HG03571 (cell line): ENCODE data around the gene DGUOK.

Experiments
- ATAC-seq: cut with Tn5 transposase; IDR thresholded peaks from one replicate; pipeline ENCODE4 v1.9.1; 2021; ENCODE audit not compliant: unreplicated experiment

The DGUOK gene

DNA sequence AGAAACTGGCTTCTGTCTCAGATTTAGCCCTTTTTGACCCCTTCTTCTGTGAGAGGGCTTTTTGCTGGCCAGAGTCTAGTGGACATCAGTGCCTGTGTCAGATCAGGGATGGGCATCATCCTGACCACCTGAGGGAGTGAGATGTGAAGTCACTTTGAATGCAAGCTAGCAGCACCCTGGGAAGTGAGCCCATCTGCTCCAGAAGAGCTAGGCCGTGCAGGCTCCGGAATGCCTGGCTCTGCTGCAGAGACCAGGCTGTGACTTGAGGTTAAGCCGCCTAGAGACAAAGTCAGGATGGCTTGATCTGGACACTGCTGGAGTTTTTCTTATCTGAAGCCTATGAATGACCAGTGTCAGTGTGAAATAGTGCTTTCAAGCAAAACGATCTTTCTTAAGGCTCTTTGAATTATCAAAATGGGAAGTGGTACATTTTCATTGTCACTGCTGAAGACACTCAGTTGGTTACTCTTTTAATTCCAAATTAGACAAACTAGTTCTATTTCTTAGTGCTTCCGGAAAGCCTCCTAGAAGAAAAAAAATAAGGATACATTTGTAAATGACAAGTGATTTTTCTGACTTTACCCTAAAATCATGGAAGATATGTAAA, 20.8 kb downstream of the DGUOK start:
- no peak for ATAC-seq

- ATAC-seq, result no peak
These were observed 23.1 kb downstream of the DGUOK start for GRCh38 chr2:73949802-73950201.

DNA sequence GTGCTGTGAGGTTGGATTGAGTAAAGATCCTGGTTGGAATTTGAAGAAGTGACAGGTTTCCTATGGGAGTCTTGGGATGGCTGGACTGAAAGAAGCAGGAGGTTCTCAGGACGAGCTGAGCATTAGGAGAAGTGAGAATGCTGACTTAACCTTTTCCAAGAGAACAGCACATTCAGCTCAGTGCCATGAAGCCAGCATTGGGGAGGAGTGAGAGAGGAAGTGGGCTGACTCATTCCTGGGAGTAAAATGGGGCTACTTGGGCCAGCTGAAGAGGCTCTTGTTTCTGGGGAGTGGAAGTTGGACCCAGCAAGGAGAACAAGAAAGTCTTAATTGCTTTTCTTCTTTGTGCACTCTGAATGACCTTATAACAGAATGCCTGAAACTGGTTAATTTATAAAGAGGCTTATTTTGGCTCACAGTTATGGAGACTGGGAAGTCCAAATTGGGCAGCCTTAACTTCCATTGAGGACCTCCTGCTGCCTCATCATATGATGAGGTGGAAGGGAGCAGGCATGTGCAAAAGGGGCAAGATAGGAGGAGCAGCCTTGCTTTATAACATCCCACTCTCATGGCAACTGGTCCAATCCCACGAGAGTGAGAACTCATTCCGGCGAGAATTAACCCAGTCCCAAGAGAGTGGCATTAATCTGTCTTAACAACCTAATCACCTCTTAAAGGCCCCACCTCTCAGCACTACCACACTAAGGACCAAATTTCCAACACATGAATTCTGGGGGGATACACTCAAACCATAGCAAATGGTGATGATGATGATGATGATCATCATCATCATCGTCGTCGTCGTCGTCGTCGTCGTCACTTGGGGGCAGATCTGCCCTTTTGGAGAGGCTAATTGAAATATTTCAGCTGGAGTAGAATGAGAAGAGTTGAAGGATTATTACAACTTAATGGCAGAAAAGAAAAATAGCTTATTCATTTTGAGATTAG, 26.1 kb downstream of the DGUOK start:
- ATAC-seq, result no peak

- no peak for ATAC-seq
These were observed 29.7 kb downstream of the DGUOK start for GRCh38 chr2:73956218-73956865.

GRCh38 chr2:73961274-73961673, 34.6 kb downstream of the DGUOK start:
- no peak for ATAC-seq

DNA sequence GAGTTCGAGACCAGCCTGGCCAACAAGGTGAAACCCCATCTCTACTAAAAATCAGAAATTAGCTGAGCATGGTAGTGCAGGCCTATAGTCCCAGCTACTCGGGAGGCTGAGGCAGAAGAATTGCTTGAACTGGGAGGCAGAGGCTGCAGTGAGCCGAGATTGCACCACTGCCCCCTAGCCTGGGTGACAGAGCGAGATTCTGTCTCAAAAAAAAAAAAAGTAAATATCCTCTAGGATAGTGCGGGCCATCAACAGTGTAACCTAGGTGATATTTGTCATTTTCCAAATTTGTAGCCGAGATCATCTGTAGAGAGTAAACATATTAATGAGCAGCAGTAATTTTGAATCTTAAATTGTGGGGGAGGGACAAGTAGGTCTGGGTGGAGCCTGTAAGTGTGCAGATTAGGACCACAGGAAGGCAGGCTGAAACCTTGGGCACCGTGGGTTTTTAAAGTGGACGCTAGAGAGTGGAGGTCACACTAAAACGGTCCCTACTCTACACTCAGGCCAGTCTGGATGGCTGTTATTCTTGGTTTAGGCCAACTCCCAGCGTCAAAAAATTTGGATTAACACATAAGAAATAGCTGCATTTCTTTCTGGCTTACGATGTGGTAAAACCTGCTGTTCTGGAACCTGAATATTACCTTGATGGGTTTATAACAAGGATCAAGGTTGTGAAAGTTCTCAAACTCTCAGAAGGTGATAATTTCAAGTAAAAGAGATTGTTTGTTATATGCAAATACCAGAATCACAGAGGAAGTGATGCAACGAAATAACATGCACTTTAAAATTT, 35.3 kb downstream of the DGUOK start:
- no peak for ATAC-seq

- no peak for ATAC-seq
These were observed 36.1 kb downstream of the DGUOK start for GRCh38 chr2:73962798-73963197.

- ATAC-seq, result no peak
These were observed 36.9 kb downstream of the DGUOK start for GRCh38 chr2:73963385-73964120.

DNA sequence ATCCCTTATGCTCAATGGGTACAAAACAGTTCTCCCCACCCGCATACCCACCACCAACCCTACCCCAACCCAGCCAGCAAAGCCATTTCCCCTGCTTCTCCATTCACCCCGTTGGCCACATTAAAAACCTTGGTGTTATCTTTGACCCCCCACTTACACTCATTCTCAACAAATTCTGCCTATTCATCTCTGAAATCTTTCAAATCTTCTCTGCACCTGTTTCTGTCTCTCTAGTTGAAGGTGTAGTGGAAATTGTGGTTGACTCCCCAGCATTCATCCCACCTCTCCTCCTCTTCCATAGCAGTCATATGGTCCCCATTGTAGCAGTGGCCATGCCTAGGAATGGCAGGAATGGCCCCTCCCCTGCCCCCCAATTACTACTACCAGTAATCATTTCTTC, 37.5 kb downstream of the DGUOK start:
- ATAC-seq, result no peak

GRCh38 chr2:73965053-73965452, 38.4 kb downstream of the DGUOK start:
- no peak for ATAC-seq

DNA sequence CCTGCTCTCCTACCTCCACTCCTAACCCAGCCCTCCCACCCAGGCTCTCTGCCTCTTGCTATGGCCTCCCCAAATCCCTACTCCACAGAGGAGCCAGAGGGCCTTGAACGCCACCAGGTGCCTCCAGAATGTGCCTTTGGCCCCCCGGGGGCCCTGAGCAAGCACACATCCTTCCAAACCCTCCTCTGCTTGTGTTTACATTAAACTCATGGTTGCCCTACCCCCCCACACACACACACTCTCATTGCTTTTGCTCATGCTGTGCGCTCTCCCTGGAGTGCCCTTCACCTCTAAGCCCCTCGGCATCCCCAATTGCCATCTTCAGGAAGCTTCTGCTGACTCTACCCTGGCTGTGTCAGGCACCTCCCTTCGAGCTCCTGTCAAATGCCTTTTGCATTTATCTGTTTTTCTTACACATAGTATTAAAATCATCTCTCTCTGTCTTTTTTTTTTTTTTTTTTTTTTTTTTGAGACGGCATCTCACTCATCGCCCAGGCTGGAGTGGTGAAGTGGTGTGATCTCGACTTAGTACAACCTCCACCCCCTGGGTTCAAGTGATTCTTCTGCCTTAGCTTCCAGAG, 41.8 kb downstream of the DGUOK start:
- no peak for ATAC-seq

- no peak for ATAC-seq
These were observed 42.7 kb downstream of the DGUOK start for GRCh38 chr2:73969356-73969755.

GRCh38 chr2:73970141-73970803, 43.6 kb downstream of the DGUOK start:
- no peak for ATAC-seq

DNA sequence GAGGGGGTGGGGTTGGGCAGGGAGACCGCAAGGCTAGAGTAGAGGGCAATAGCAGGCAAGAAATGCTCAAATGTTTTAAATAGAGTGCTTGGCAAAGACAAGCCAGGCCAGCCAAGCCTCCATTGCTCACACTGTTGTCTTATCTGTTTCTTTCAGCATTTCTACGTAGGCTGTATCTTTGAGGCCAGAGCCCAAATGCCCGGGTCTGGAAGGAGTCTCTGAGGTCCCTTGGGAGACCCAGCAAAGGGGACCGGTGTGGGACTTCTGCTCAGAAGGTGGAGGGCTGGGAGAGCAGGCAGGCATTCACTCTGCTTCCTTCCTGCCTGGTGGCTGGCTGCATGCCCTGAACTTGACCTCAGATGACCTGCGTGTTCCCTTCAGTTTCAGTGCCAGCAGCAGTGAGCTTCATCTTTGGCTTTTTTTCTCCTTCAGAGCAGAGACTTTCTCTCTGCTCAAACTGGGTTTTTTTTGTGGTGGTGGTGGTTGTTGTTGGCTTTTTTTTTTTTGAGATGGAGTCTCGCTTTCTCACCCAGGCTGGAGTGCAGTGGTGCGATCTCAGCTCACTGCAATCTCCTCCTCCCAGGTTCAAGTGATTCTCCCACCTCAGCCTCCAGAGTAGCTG, 44.3 kb downstream of the DGUOK start:
- ATAC-seq, result peak; percentile 80

DNA sequence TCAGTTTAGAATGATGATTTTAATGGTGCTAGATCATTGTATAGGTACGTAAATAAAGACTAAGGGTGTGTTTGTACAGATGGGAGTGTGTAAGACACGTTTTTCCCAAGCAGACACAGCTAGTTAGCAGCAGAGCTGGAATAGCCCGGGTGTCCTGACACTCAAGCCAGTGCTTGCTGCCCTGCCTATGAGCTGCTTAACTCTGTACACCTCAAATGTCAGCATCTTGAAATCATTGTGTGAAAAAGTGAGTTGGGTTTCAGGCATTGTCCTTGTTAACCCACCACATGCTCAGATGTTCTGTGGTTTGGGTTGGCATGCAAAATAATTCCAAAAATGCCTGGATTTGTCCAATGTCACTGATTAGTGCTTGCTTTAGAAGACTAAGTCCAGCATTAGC, 45.0 kb downstream of the DGUOK start:
- ATAC-seq, result no peak

DNA sequence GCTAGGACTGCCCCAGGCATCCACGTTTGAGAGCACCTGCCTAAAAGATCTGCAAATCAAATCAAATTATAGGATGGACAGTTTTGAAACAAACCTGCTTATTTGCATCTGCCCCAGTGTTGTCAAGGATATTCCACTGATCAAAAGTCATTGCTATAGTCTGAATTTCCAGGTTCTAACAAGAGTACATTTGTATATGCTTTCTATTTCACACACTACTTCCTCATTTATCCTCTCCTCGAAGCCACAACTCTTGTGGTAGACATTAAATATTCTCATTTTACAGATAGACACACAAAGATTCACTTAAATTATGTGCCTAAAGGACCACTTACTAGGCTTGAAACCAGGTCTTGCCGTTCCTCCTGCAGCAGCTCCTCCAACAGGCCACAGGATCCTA, 46.2 kb downstream of the DGUOK start:
- no peak for ATAC-seq

- no peak for ATAC-seq
These were observed 49.1 kb downstream of the DGUOK start for GRCh38 chr2:73975731-73976130.

DNA sequence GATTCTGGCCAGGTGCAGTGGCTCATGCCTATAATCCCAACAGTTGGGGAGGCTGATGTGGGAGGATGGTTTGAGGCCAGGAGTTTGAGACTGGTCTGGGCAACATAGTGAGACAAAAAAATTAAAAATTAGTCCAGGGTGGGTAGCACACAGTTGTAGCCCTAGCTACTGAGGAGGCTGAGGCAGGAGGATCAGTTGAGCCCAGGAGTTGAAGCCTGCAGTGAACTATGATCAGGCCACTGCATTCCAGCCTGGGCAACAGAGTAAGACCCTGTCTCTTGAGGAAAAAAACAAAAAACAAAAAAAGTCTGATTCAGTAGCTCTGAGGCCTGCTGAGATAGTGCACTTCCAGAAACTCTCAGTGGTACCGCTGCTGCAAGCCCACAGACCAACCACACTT, 50.1 kb downstream of the DGUOK start:
- ATAC-seq, result no peak

GRCh38 chr2:73977466-73977865, 50.8 kb downstream of the DGUOK start:
- ATAC-seq, result no peak
